GM12878 (cell line): Measurements from ENCODE around the gene HOXB13. TPM values are rescaled to one million over a fixed set of nuclear protein-coding genes. Genes with fewer than 3 reads are reported as not detected.

Source experiments
- CHD4 ChIP-seq: fragments of 200-600 bp; sonication (generic); IDR thresholded peaks from 2 replicates; pipeline ENCODE4 v1.6.1; 2016; ENCODE audit warnings: mild to moderate bottlenecking
- EP300 ChIP-seq, 2 experiments: fragments of 150-350 bp in 1 of 2; IDR thresholded peaks; 2 replicates each; pipeline ENCODE4 v1.6.1; 2011 to 2012; ENCODE audit warnings: low read depth in 2 of 2, low read length in 2 of 2, borderline replicate concordance in 1 of 2, improper control_type of control experiment in 1 of 2, inconsistent platforms in 1 of 2; ENCODE audit not compliant: control insufficient read depth in 1 of 2
- MTA2 ChIP-seq: fragments of 450-650 bp; IDR thresholded peaks from 2 replicates; pipeline ENCODE4 v1.6.1; 2016; ENCODE audit warnings: low read depth, mild to moderate bottlenecking, moderate library complexity
- SPI1 ChIP-seq: IDR thresholded peaks from 2 replicates; pipeline ENCODE4 v1.6.1; 2011; ENCODE audit warnings: low read depth, mild to moderate bottlenecking, low read length, moderate library complexity, borderline replicate concordance; ENCODE audit not compliant: insufficient read depth
- polyA plus RNA-seq, 11 experiments: library from polyadenylated mRNA; depleted of rRNA in 4 of 11; unstranded in 6 of 11; stranded (reverse) in 5 of 11; fragments of >200 nt; fragmentation: Nextera tagmentation in 4 of 11; fragmentation: Illumina TruSeq in 1 of 11; extraction: Ambion mirVana in 4 of 11; extraction: Trizol in 1 of 11; gene quantifications; 1 replicate in 1 of 11; 2 replicates in 10 of 11; pipeline versions ENCODE4 v1.2.1 to v1.2.3, GENCODE V29; 2011 to 2016; ENCODE audit warnings: inconsistent platforms in 2 of 11, missing spikeins in 2 of 11, low read depth in 1 of 11
- total RNA-seq, 4 experiments: library from RNA; depleted of rRNA in 3 of 4; stranded (reverse); fragments of >200 nt in 3 of 4; fragmentation: Illumina TruSeq in 1 of 4; extraction: Trizol in 1 of 4; gene quantifications; 2 replicates each; pipeline versions ENCODE4 v1.2.1 to v1.2.3, GENCODE V29; 2013 to 2021
- TF ChIP-seq, protein P1 (sequence below): fragments of 450-650 bp; IDR thresholded peaks from 2 replicates; pipeline ENCODE4 v1.6.1; 2017; ENCODE audit warnings: antibody characterized with exemption, mild to moderate bottlenecking, moderate library complexity
- TF ChIP-seq, protein P2 (sequence below): IDR thresholded peaks from 2 replicates; pipeline ENCODE4 v1.6.1; 2011; ENCODE audit warnings: borderline replicate concordance, low read depth, mild to moderate bottlenecking, moderate library complexity, low read length; ENCODE audit not compliant: insufficient read depth, poor library complexity, severe bottlenecking

Gene HOXB13
- total and polyA plus RNA-seq, 10 of the 15 experiments (the other 5 are each of a cell fraction or from before 2014, with no cell fraction given), result 0.05 TPM; not detected in 9

DNA sequence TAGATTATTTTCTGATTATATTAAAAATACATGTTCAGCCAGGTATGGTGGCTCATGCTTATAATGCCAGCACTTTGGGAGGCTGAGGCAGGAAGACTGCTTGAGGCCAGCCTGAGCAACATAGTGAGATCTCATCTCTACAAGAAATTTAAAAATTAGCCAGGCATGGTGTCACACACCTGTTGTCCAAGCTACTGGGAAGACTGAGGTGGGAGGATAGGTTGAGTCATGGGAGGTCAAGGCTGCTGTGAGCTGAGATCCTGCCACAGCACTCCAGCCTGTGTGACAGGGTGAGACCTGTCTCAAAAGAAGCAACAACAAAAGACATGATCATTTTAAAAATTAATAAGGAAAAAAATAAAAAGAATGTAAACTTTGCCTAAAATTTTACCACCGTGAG is 46.9 kb downstream of the HOXB13 start (continued):
- TF ChIP-seq, protein P1, sequence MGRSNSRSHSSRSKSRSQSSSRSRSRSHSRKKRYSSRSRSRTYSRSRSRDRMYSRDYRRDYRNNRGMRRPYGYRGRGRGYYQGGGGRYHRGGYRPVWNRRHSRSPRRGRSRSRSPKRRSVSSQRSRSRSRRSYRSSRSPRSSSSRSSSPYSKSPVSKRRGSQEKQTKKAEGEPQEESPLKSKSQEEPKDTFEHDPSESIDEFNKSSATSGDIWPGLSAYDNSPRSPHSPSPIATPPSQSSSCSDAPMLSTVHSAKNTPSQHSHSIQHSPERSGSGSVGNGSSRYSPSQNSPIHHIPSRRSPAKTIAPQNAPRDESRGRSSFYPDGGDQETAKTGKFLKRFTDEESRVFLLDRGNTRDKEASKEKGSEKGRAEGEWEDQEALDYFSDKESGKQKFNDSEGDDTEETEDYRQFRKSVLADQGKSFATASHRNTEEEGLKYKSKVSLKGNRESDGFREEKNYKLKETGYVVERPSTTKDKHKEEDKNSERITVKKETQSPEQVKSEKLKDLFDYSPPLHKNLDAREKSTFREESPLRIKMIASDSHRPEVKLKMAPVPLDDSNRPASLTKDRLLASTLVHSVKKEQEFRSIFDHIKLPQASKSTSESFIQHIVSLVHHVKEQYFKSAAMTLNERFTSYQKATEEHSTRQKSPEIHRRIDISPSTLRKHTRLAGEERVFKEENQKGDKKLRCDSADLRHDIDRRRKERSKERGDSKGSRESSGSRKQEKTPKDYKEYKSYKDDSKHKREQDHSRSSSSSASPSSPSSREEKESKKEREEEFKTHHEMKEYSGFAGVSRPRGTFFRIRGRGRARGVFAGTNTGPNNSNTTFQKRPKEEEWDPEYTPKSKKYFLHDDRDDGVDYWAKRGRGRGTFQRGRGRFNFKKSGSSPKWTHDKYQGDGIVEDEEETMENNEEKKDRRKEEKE, result no peak
- no peak for TF ChIP-seq CHD4
- TF ChIP-seq, protein P2, sequence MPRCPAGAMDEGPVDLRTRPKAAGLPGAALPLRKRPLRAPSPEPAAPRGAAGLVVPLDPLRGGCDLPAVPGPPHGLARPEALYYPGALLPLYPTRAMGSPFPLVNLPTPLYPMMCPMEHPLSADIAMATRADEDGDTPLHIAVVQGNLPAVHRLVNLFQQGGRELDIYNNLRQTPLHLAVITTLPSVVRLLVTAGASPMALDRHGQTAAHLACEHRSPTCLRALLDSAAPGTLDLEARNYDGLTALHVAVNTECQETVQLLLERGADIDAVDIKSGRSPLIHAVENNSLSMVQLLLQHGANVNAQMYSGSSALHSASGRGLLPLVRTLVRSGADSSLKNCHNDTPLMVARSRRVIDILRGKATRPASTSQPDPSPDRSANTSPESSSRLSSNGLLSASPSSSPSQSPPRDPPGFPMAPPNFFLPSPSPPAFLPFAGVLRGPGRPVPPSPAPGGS, result no peak
- TF ChIP-seq SPI1, result no peak
- no peak for TF ChIP-seq EP300 (IDR thresholded peaks at IDR 0.05; ENCODE audit: borderline replicate concordance in 1 of 2, control insufficient read depth in 1 of 2, low read depth in 2 of 2, low read length in 2 of 2)
- TF ChIP-seq MTA2, result no peak
- TF ChIP-seq, all 136 proteins: peak for 0
